ENCODE results near the gene KRT36. TPM values are rescaled to one million over a fixed set of nuclear protein-coding genes. Genes with fewer than 3 reads are reported as not detected.

The KRT36 gene
- polyA plus RNA-seq, 4 donors, result 0.04 TPM; not detected in 3

GRCh38 chr17:41480136-41480535 lies 9.6 kb downstream of the KRT36 start:
- no peak overlapping the region for H3K27ac ChIP-seq (ENCODE audit: low read depth in 1 of 3, low read length in 2 of 3)
- FAIRE-seq, result no peak
- 38 to 69% (median 51%) methylated on average over 2 of the region's 2 CpGs for WGBS, 3 donors

GRCh38 chr17:41478237-41478636 lies 11.5 kb downstream of the KRT36 start:
- FAIRE-seq, result no peak
- Histone ChIP-seq H3K36me3 (ENCODE audit: control insufficient read depth in 3 of 3, insufficient read depth in 2 of 3, low read depth in 1 of 3, low read length in 3 of 3) (no peaks in the 10 kb centered on the region), H3K27ac (ENCODE audit: low read depth in 1 of 3, low read length in 2 of 3) (no peak overlapping the region), H3K9me3 (ENCODE audit: control insufficient read depth in 2 of 2, insufficient read depth in 1 of 2, low read depth in 1 of 2, low read length in 1 of 2) (peaks cover 0 to 2% of the 10 kb centered on the region in 2 donors), H3K4me3 (ENCODE audit: low read depth in 1 of 3, low read length in 3 of 3) (no peak overlapping the region), H3K4me1 (ENCODE audit: control insufficient read depth in 3 of 3, insufficient read depth in 2 of 3, low read depth in 1 of 3, low read length in 2 of 3) (no peaks in the 10 kb centered on the region), H3K27me3 (ENCODE audit: control insufficient read depth in 3 of 3, insufficient read depth in 3 of 3, low read length in 3 of 3) (no peaks in the 10 kb centered on the region)
- 82 to 87% (median 87%) methylated on average over 8 of the region's 8 CpGs for WGBS, 3 donors
- DNase-seq, result no peak

More at GRCh38 chr17:41480136-41480535, 9.6 kb downstream of the KRT36 start:
- Histone ChIP-seq H3K36me3 (ENCODE audit: control insufficient read depth in 3 of 3, insufficient read depth in 2 of 3, low read depth in 1 of 3, low read length in 3 of 3) (no peaks in the 10 kb centered on the region), H3K27me3 (ENCODE audit: control insufficient read depth in 3 of 3, insufficient read depth in 3 of 3, low read length in 3 of 3) (no peaks in the 10 kb centered on the region), H3K9me3 (ENCODE audit: control insufficient read depth in 2 of 2, insufficient read depth in 1 of 2, low read depth in 1 of 2, low read length in 1 of 2) (no peaks in the 10 kb centered on the region), H3K4me3 (ENCODE audit: low read depth in 1 of 3, low read length in 3 of 3) (no peak overlapping the region), H3K4me1 (ENCODE audit: control insufficient read depth in 3 of 3, insufficient read depth in 2 of 3, low read depth in 1 of 3, low read length in 2 of 3) (no peaks in the 10 kb centered on the region)
- DNase-seq, result no peak

- Histone ChIP-seq H3K27ac (ENCODE audit: low read depth in 1 of 3, low read length in 2 of 3) (no peak overlapping the region), H3K27me3 (ENCODE audit: control insufficient read depth in 3 of 3, insufficient read depth in 3 of 3, low read length in 3 of 3) (peaks cover 0 to 2% (median 0%) of the 10 kb centered on the region in 3 donors), H3K9me3 (ENCODE audit: control insufficient read depth in 2 of 2, insufficient read depth in 1 of 2, low read depth in 1 of 2, low read length in 1 of 2) (peaks cover 0 to 2% of the 10 kb centered on the region in 2 donors), H3K4me1 (ENCODE audit: control insufficient read depth in 3 of 3, insufficient read depth in 2 of 3, low read depth in 1 of 3, low read length in 2 of 3) (no peaks in the 10 kb centered on the region), H3K4me3 (ENCODE audit: low read depth in 1 of 3, low read length in 3 of 3) (no peak overlapping the region), H3K36me3 (ENCODE audit: control insufficient read depth in 3 of 3, insufficient read depth in 2 of 3, low read depth in 1 of 3, low read length in 3 of 3) (no peaks in the 10 kb centered on the region)
- 89 to 93% (median 89%) methylated on average over 22 of the region's 22 CpGs for WGBS, 3 donors
- no peak for DNase-seq
- FAIRE-seq, result no peak
Observed at GRCh38 chr17:41476866-41477815, 12.6 kb downstream of the KRT36 start.

- no peak for FAIRE-seq
- 89 to 92% (median 90%) methylated on average over 4 of the region's 4 CpGs for WGBS, 3 donors
Observed at GRCh38 chr17:41475421-41475820, 14.3 kb downstream of the KRT36 start.

GRCh38 chr17:41474863-41475262 lies 14.8 kb downstream of the KRT36 start:
- no peak for FAIRE-seq
- peak in 1 of 2 donors; percentile 9 for DNase-seq
- H3K27me3 ChIP-seq (ENCODE audit: control insufficient read depth in 3 of 3, insufficient read depth in 3 of 3, low read length in 3 of 3), result peaks cover 0 to 2% (median 0%) of the 10 kb centered on the region in 3 donors
- H3K36me3 ChIP-seq (ENCODE audit: control insufficient read depth in 3 of 3, insufficient read depth in 2 of 3, low read depth in 1 of 3, low read length in 3 of 3), result no peaks in the 10 kb centered on the region
- H3K4me3 ChIP-seq (ENCODE audit: low read depth in 1 of 3, low read length in 3 of 3), result no peak overlapping the region
- H3K9me3 ChIP-seq (ENCODE audit: control insufficient read depth in 2 of 2, insufficient read depth in 1 of 2, low read depth in 1 of 2, low read length in 1 of 2), result peaks cover 0 to 6% of the 10 kb centered on the region in 2 donors
- no peaks in the 10 kb centered on the region for H3K4me1 ChIP-seq (ENCODE audit: control insufficient read depth in 3 of 3, insufficient read depth in 2 of 3, low read depth in 1 of 3, low read length in 2 of 3)
- WGBS, 3 donors, result 24 to 55% (median 45%) methylated on average over 8 of the region's 8 CpGs
- H3K27ac ChIP-seq (ENCODE audit: low read depth in 1 of 3, low read length in 2 of 3), result no peak overlapping the region

More at GRCh38 chr17:41475421-41475820, 14.3 kb downstream of the KRT36 start:
- Histone ChIP-seq H3K4me1 (ENCODE audit: control insufficient read depth in 3 of 3, insufficient read depth in 2 of 3, low read depth in 1 of 3, low read length in 2 of 3) (no peaks in the 10 kb centered on the region), H3K27ac (ENCODE audit: low read depth in 1 of 3, low read length in 2 of 3) (no peak overlapping the region), H3K4me3 (ENCODE audit: low read depth in 1 of 3, low read length in 3 of 3) (no peak overlapping the region), H3K9me3 (ENCODE audit: control insufficient read depth in 2 of 2, insufficient read depth in 1 of 2, low read depth in 1 of 2, low read length in 1 of 2) (peaks cover 0 to 6% of the 10 kb centered on the region in 2 donors), H3K36me3 (ENCODE audit: control insufficient read depth in 3 of 3, insufficient read depth in 2 of 3, low read depth in 1 of 3, low read length in 3 of 3) (no peaks in the 10 kb centered on the region), H3K27me3 (ENCODE audit: control insufficient read depth in 3 of 3, insufficient read depth in 3 of 3, low read length in 3 of 3) (peaks cover 0 to 2% (median 0%) of the 10 kb centered on the region in 3 donors)
- no peak for DNase-seq

GRCh38 chr17:41468346-41468745 lies 21.4 kb downstream of the KRT36 start:
- DNase-seq (no peak), FAIRE-seq (no peak)
- Histone ChIP-seq H3K27ac (ENCODE audit: low read depth in 1 of 3, low read length in 2 of 3) (no peak overlapping the region), H3K4me1 (ENCODE audit: control insufficient read depth in 3 of 3, insufficient read depth in 2 of 3, low read depth in 1 of 3, low read length in 2 of 3) (no peaks in the 10 kb centered on the region), H3K27me3 (ENCODE audit: control insufficient read depth in 3 of 3, insufficient read depth in 3 of 3, low read length in 3 of 3) (peaks cover 0 to 2% (median 0%) of the 10 kb centered on the region in 3 donors), H3K36me3 (ENCODE audit: control insufficient read depth in 3 of 3, insufficient read depth in 2 of 3, low read depth in 1 of 3, low read length in 3 of 3) (no peaks in the 10 kb centered on the region), H3K9me3 (ENCODE audit: control insufficient read depth in 2 of 2, insufficient read depth in 1 of 2, low read depth in 1 of 2, low read length in 1 of 2) (peaks cover 0 to 9% of the 10 kb centered on the region in 2 donors), H3K4me3 (ENCODE audit: low read depth in 1 of 3, low read length in 3 of 3) (no peak overlapping the region)

GRCh38 chr17:41467561-41467960 lies 22.1 kb downstream of the KRT36 start:
- Histone ChIP-seq H3K4me1 (ENCODE audit: control insufficient read depth in 3 of 3, insufficient read depth in 2 of 3, low read depth in 1 of 3, low read length in 2 of 3) (no peaks in the 10 kb centered on the region), H3K27me3 (ENCODE audit: control insufficient read depth in 3 of 3, insufficient read depth in 3 of 3, low read length in 3 of 3) (no peaks in the 10 kb centered on the region), H3K27ac (ENCODE audit: low read depth in 1 of 3, low read length in 2 of 3) (no peak overlapping the region), H3K9me3 (ENCODE audit: control insufficient read depth in 2 of 2, insufficient read depth in 1 of 2, low read depth in 1 of 2, low read length in 1 of 2) (peaks cover 0 to 9% of the 10 kb centered on the region in 2 donors), H3K4me3 (ENCODE audit: low read depth in 1 of 3, low read length in 3 of 3) (no peak overlapping the region), H3K36me3 (ENCODE audit: control insufficient read depth in 3 of 3, insufficient read depth in 2 of 3, low read depth in 1 of 3, low read length in 3 of 3) (no peaks in the 10 kb centered on the region)
- FAIRE-seq (no peak), DNase-seq (no peak)
- WGBS, 3 donors, result 68 to 87% (median 82%) methylated on average over 4 of the region's 4 CpGs

GRCh38 chr17:41466988-41467387 lies 22.7 kb downstream of the KRT36 start, which contains the start of gene KRT32:
Gene KRT32 (minus strand): TSS chr17:41467386. CDS start chr17:41467325, 61 bp downstream.
- Histone ChIP-seq H3K4me3 (ENCODE audit: low read depth in 1 of 3, low read length in 3 of 3) (no peak within 1 kb of the TSS), H3K4me1 (ENCODE audit: control insufficient read depth in 3 of 3, insufficient read depth in 2 of 3, low read depth in 1 of 3, low read length in 2 of 3) (no peaks in the 10 kb centered on the region), H3K27ac (ENCODE audit: low read depth in 1 of 3, low read length in 2 of 3) (no peak within 1 kb of the TSS), H3K36me3 (ENCODE audit: control insufficient read depth in 3 of 3, insufficient read depth in 2 of 3, low read depth in 1 of 3, low read length in 3 of 3) (no peaks in the 10 kb centered on the region), H3K9me3 (ENCODE audit: control insufficient read depth in 2 of 2, insufficient read depth in 1 of 2, low read depth in 1 of 2, low read length in 1 of 2) (peaks cover 0 to 7% of the 10 kb centered on the region in 2 donors), H3K27me3 (ENCODE audit: control insufficient read depth in 3 of 3, insufficient read depth in 3 of 3, low read length in 3 of 3) (no peaks in the 10 kb centered on the region)
- no peak for DNase-seq
- 89 to 93% (median 89%) methylated on average over 14 of the region's 14 CpGs for WGBS, 3 donors
- FAIRE-seq, result no peak
